Measurements from ENCODE around the gene THRB.

THRB gene

DNA sequence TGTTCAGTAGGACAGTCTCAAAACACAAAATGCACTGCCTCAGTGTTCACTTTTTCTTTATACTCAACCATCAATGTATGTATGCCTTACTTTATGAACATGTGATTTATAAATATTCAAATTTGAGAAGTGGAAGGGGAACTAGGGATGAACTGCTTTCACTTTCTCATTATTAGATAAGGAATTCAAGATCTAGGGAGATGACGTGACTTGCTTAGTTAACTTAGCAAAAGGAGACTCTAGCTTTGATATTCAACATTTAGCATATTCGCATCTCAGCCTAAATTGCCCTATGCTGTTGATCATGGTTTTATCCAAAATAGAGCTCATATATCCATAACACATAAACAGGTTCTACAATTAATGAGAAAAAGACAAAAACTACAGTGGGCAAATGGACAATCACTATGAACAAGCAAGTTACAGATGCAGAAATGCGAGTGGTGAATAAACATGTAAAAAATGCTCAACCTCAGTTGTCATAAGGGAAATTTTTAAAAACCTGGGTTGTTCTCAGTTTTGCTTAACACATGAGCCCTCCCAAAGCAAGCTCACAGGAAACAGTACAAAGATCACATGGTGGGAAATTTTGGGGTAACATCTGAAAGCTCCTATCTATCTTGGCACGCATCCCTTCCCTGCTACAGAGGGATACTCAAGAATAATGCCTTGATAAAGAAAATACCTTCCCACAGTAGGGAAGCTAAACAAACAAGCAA is 269.8 kb downstream of the THRB start:
- H3K4me1 Mint-ChIP-seq (ENCODE audit: low read depth), result no peaks in the 10 kb centered on the region
- H3K9me3 Mint-ChIP-seq, result no peaks in the 10 kb centered on the region
- no peak overlapping the region for H3K27ac Mint-ChIP-seq
- DNase-seq (ENCODE audit: low spot score), result no peak
- H3K36me3 Mint-ChIP-seq (ENCODE audit: low read depth), result no peaks in the 10 kb centered on the region
- H3K27me3 Mint-ChIP-seq (ENCODE audit: low read depth), result peaks cover 3% of the 10 kb centered on the region
- no peak overlapping the region for H3K4me3 Mint-ChIP-seq

DNA sequence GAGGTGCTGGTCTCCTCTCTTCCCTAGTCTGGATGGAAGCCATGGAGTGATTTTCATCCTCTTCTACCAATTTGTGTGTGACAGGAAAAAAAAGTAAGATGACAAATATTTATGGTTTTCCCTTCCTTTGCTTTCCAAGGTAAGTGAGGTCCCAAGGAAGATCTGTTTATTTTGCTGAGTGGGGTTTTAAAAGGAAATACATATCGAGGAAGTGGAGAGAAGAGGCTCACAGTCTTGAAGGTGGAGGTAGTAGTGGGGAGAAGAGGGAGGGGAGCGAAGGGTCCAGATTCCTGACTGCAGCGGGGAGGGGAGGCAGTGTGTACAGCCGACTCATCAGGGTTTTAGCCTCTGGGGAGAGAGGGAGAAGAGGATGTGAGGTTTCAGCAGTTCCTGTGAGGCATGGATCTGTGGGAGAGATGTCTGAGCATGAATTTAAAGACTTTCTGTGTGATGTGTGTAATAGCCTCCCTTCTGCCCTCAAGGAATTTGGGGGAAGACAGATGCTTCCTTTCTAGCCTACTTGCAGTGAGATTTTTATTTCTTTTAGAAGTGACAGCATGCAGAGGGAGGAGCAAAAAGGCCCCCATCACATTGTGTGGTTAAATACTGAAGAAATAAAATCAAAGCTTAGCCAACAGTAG is 272.4 kb downstream of the THRB start:
- Mint-ChIP-seq H3K4me3 (no peak overlapping the region), H3K27ac (no peak overlapping the region)

GRCh38 chr3:24220859-24221657 is 273.6 kb downstream of the THRB start:
- Mint-ChIP-seq H3K4me1 (ENCODE audit: low read depth) (no peaks in the 10 kb centered on the region), H3K27ac (no peak overlapping the region), H3K4me3 (no peak overlapping the region), H3K27me3 (ENCODE audit: low read depth) (peaks cover 3% of the 10 kb centered on the region), H3K9me3 (no peaks in the 10 kb centered on the region), H3K36me3 (ENCODE audit: low read depth) (no peaks in the 10 kb centered on the region)
- no peak for DNase-seq (ENCODE audit: low spot score)

More for the DNA sequence above, 272.4 kb downstream of the THRB start:
- Mint-ChIP-seq H3K36me3 (ENCODE audit: low read depth) (no peaks in the 10 kb centered on the region), H3K27me3 (ENCODE audit: low read depth) (peaks cover 3% of the 10 kb centered on the region), H3K9me3 (no peaks in the 10 kb centered on the region), H3K4me1 (ENCODE audit: low read depth) (no peaks in the 10 kb centered on the region)
- no peak for DNase-seq (ENCODE audit: low spot score)

DNA sequence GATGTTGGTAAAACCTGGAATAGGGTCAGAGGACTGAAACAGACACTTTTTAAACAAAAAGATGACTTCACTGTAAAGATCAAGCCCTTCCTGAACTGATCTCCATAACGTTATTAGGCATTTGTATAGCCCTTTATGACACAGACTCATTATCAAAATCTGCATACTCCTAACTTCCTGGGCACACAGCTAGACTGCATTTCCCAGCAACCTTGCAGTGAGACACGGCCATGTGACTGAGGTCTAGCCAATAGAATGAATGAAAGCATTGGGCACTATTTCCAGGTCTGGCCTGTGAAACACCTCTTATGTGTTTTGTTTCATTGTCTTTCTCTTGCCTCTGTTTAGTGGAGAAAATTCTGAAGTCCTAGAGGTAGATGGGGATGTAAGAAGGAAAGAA is 279.1 kb downstream of the THRB start:
- no peak for DNase-seq (ENCODE audit: low spot score)
- no peaks in the 10 kb centered on the region for H3K9me3 Mint-ChIP-seq
- no peaks in the 10 kb centered on the region for H3K36me3 Mint-ChIP-seq (ENCODE audit: low read depth)
- H3K4me1 Mint-ChIP-seq (ENCODE audit: low read depth), result no peaks in the 10 kb centered on the region
- no peak overlapping the region for H3K4me3 Mint-ChIP-seq
- H3K27me3 Mint-ChIP-seq (ENCODE audit: low read depth), result no peaks in the 10 kb centered on the region
- no peak overlapping the region for H3K27ac Mint-ChIP-seq

- H3K27me3 Mint-ChIP-seq (ENCODE audit: low read depth), result peaks cover under 1% of the 10 kb centered on the region
- H3K27ac Mint-ChIP-seq, result no peak overlapping the region
- H3K4me3 Mint-ChIP-seq, result no peak overlapping the region
- no peaks in the 10 kb centered on the region for H3K36me3 Mint-ChIP-seq (ENCODE audit: low read depth)
- no peaks in the 10 kb centered on the region for H3K9me3 Mint-ChIP-seq
- DNase-seq (ENCODE audit: low spot score), result no peak
- H3K4me1 Mint-ChIP-seq (ENCODE audit: low read depth), result no peaks in the 10 kb centered on the region
Measured at GRCh38 chr3:24211381-24211780, 283.3 kb downstream of the THRB start.

DNA sequence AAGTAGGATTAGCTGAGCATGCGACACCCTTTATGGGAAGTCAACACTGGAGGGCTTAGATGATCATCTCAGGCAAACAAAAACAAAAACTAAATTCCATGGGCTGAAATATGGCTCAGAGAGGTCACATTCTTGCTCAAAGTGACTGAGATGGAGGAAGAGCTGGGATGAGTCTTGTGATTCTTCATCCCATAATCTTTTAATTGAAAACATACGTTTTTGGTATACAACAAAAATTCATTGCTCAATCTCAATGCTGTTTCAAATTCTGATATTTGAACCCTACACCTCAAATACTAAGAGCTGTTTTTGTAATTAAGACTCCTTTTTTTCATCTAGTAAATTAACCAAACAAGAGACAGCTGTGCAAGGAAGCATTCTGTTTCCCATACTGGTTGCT is 292.6 kb downstream of the THRB start:
- Mint-ChIP-seq H3K27ac (no peak overlapping the region), H3K36me3 (ENCODE audit: low read depth) (no peaks in the 10 kb centered on the region), H3K27me3 (ENCODE audit: low read depth) (peaks cover 2% of the 10 kb centered on the region), H3K9me3 (no peaks in the 10 kb centered on the region), H3K4me3 (no peak overlapping the region), H3K4me1 (ENCODE audit: low read depth) (no peaks in the 10 kb centered on the region)
- DNase-seq (ENCODE audit: low spot score), result no peak

- Mint-ChIP-seq H3K27me3 (ENCODE audit: low read depth) (peaks cover under 1% of the 10 kb centered on the region), H3K9me3 (no peaks in the 10 kb centered on the region), H3K4me1 (ENCODE audit: low read depth) (no peaks in the 10 kb centered on the region), H3K36me3 (ENCODE audit: low read depth) (no peaks in the 10 kb centered on the region), H3K27ac (no peak overlapping the region), H3K4me3 (no peak overlapping the region)
- DNase-seq (ENCODE audit: low spot score), result no peak
Measured at GRCh38 chr3:24201301-24201700, 293.3 kb downstream of the THRB start.

GRCh38 chr3:24199775-24200247 is 294.8 kb downstream of the THRB start:
- Mint-ChIP-seq H3K36me3 (ENCODE audit: low read depth) (no peaks in the 10 kb centered on the region), H3K4me3 (no peak overlapping the region), H3K9me3 (no peaks in the 10 kb centered on the region), H3K27me3 (ENCODE audit: low read depth) (no peaks in the 10 kb centered on the region), H3K4me1 (ENCODE audit: low read depth) (no peaks in the 10 kb centered on the region), H3K27ac (no peak overlapping the region)
- no peak for DNase-seq (ENCODE audit: low spot score)

DNA sequence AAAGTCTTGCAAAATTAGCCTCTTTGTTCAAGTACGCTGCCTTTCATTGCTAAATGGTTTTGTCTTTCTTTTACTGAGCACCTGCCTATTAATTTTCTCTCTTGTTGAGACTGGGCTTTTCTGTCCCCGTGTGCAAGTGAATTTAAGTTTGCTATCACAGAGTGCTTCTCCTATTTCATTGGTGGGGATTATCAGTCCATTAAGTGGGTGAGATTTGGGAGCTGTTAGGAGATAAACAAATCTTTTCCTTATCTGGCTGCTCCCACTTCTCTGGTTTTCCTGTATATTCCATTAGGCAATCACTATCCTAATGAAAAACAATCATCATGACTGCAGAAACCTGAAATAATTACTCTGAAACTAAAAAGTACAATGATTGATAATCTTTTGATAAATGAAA is 295.4 kb downstream of the THRB start:
- Mint-ChIP-seq H3K4me1 (ENCODE audit: low read depth) (no peaks in the 10 kb centered on the region), H3K27ac (no peak overlapping the region), H3K27me3 (ENCODE audit: low read depth) (no peaks in the 10 kb centered on the region), H3K9me3 (no peaks in the 10 kb centered on the region), H3K36me3 (ENCODE audit: low read depth) (no peaks in the 10 kb centered on the region), H3K4me3 (no peak overlapping the region)
- no peak for DNase-seq (ENCODE audit: low spot score)

DNA sequence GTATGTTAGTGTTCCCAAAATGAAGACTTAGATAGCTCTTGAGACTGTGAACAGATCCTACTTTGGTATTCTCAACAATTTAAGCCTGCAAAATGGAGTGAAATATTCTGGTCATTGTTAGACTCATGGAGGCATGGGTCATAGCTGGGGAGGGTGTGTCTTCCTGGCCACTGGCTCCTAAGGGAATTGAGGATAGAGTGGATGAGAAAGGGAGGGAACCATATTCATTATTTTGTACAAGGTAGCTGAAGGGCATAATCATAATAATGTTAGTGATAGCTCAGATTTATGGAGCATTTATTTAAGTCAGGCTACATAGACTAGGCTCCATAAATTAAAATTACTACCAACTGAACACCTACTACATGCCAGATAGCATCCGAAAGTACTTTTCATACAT is 295.9 kb downstream of the THRB start:
- Mint-ChIP-seq H3K4me3 (no peak overlapping the region), H3K27ac (no peak overlapping the region), H3K9me3 (no peaks in the 10 kb centered on the region), H3K4me1 (ENCODE audit: low read depth) (no peaks in the 10 kb centered on the region), H3K27me3 (ENCODE audit: low read depth) (no peaks in the 10 kb centered on the region), H3K36me3 (ENCODE audit: low read depth) (no peaks in the 10 kb centered on the region)
- DNase-seq (ENCODE audit: low spot score), result no peak

- no peaks in the 10 kb centered on the region for H3K9me3 Mint-ChIP-seq
- no peak for DNase-seq (ENCODE audit: low spot score)
- H3K27me3 Mint-ChIP-seq (ENCODE audit: low read depth), result no peaks in the 10 kb centered on the region
- no peaks in the 10 kb centered on the region for H3K36me3 Mint-ChIP-seq (ENCODE audit: low read depth)
- no peak overlapping the region for H3K27ac Mint-ChIP-seq
- H3K4me3 Mint-ChIP-seq, result no peak overlapping the region
- no peaks in the 10 kb centered on the region for H3K4me1 Mint-ChIP-seq (ENCODE audit: low read depth)
Measured at GRCh38 chr3:24197809-24198208, 296.8 kb downstream of the THRB start.

DNA sequence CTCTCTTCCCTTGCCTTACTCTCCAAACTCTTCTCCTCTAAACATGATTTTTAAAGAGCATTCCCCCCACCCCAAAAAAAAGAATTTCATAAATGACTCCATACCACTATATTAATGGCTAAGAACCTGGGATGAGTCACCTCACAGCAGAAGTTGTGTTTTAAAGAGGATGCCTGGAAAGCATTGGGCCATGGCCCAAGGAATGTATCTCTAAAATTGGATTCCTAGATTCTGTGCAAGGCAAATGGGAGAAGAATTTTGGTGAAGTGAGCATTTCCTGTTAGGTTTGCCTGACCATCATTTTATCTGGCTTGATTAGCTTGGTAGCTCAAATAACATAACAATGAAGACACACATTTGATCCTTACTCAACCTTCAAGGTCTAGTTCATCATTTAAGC is 298.1 kb downstream of the THRB start:
- Mint-ChIP-seq H3K4me3 (no peak overlapping the region), H3K4me1 (ENCODE audit: low read depth) (no peaks in the 10 kb centered on the region), H3K27me3 (ENCODE audit: low read depth) (no peaks in the 10 kb centered on the region), H3K9me3 (no peaks in the 10 kb centered on the region), H3K36me3 (ENCODE audit: low read depth) (no peaks in the 10 kb centered on the region), H3K27ac (no peak overlapping the region)
- DNase-seq (ENCODE audit: low spot score), result no peak

DNA sequence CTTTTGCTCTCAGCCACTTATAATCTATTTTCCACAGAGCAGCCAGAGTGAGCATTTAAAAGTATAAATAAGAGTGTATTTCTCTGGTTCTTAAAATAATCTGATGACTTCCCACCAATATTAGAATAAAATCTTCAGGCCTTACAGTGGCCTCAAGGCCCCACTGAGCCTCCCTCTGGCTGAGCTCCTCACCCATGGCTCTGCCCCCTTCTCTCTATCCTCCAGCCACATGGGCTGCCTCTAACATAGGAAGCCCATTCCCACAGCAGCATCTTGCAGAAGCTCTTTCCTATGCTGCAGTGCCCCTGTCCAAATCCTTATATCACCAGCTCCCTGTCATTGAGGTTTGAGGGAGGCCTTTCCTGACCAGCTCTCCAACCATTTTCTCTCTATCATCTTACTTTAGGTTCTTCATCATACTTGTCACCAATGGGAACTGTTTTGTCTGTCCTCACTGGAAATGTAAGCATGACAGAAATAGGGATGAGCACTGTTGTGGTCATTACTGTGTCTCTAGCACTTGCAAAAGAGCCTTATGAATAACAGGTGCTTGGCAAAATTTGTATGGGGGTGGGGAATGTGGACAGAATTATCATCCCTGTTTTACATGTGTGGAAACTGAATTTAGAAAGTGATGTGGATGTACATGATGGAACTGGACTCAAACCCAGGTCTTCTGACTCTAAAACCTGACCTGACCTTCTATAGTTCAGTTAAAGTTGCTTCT is 299.0 kb downstream of the THRB start:
- no peak overlapping the region for H3K4me3 Mint-ChIP-seq
- H3K27ac Mint-ChIP-seq, result no peak overlapping the region
- no peaks in the 10 kb centered on the region for H3K27me3 Mint-ChIP-seq (ENCODE audit: low read depth)
- H3K36me3 Mint-ChIP-seq (ENCODE audit: low read depth), result no peaks in the 10 kb centered on the region
- no peak for DNase-seq (ENCODE audit: low spot score)
- H3K9me3 Mint-ChIP-seq, result no peaks in the 10 kb centered on the region
- H3K4me1 Mint-ChIP-seq (ENCODE audit: low read depth), result no peaks in the 10 kb centered on the region
